22Rv1 (cell line): Measurements from ENCODE around the gene MORC3.

ENCODE experiments used
- ZFX ChIP-seq: fragments of 450-650 bp; IDR thresholded peaks from 2 replicates; pipeline ENCODE4 v1.6.1; 2017; ENCODE audit warnings: antibody characterized with exemption, borderline replicate concordance
- TF ChIP-seq, protein P1 (sequence below): fragments of 450-650 bp; IDR thresholded peaks from 2 replicates; pipeline ENCODE4 v1.5.1; 2017; ENCODE audit warnings: mild to moderate bottlenecking

DNA sequence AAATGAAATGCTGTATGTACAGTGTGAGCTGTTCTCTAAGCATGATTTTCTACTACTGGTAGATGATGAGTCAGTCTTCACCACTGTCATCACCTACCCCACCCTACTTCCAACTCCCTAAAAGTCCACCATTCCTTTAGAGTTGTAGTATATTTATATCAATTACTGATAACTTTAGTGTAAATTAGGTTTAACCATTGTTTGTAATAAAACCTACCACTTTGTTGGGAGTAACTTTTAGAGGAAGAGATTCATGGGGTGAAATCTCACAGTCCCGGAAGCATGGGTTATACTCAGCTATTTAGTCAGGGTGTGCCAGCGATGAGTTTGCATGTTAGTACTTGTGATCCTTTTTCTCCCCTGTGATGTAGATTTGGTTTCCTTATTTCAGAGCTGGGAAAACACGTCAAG lies 17.1 kb downstream of the MORC3 start:
- TF ChIP-seq, protein P1, sequence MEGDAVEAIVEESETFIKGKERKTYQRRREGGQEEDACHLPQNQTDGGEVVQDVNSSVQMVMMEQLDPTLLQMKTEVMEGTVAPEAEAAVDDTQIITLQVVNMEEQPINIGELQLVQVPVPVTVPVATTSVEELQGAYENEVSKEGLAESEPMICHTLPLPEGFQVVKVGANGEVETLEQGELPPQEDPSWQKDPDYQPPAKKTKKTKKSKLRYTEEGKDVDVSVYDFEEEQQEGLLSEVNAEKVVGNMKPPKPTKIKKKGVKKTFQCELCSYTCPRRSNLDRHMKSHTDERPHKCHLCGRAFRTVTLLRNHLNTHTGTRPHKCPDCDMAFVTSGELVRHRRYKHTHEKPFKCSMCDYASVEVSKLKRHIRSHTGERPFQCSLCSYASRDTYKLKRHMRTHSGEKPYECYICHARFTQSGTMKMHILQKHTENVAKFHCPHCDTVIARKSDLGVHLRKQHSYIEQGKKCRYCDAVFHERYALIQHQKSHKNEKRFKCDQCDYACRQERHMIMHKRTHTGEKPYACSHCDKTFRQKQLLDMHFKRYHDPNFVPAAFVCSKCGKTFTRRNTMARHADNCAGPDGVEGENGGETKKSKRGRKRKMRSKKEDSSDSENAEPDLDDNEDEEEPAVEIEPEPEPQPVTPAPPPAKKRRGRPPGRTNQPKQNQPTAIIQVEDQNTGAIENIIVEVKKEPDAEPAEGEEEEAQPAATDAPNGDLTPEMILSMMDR, result no peak
- no peak for TF ChIP-seq ZFX
